HG02852 (cell line): ENCODE measurements around the gene TPT1.
"Not testable (repeated sequence)": the region's sequence is repeated elsewhere in the genome, so short reads cannot be mapped to it uniquely, and the experiment has no call there.

ENCODE experiments used
- ATAC-seq: cut with Tn5 transposase; IDR thresholded peaks from one replicate; pipeline ENCODE4 v1.9.1; 2021; ENCODE audit warnings: mild to moderate bottlenecking, moderate library complexity; ENCODE audit not compliant: unreplicated experiment

Gene TPT1

GRCh38 chr13:45368005-45368404 lies 27.0 kb upstream of the TPT1 start:
- ATAC-seq = no peak

- ATAC-seq = peak; percentile 97
Observed at GRCh38 chr13:45367358-45367757, 26.4 kb upstream of the TPT1 start.

- no peak for ATAC-seq
Observed at GRCh38 chr13:45365558-45365885, 24.5 kb upstream of the TPT1 start.

- ATAC-seq = no peak
Observed at GRCh38 chr13:45364876-45365557, 24.0 kb upstream of the TPT1 start.

- no peak for ATAC-seq
Observed at GRCh38 chr13:45362939-45363338, 22.0 kb upstream of the TPT1 start.

- ATAC-seq = no peak
Observed at GRCh38 chr13:45361596-45362206, 20.7 kb upstream of the TPT1 start.

- ATAC-seq = no peak
Observed at GRCh38 chr13:45356966-45357672, 16.1 kb upstream of the TPT1 start.

- ATAC-seq = no peak
Observed at GRCh38 chr13:45353895-45354294, 12.9 kb upstream of the TPT1 start.

- no peak for ATAC-seq
Observed at GRCh38 chr13:45352031-45352430, 11.0 kb upstream of the TPT1 start.

GRCh38 chr13:45350152-45350551 lies 9.2 kb upstream of the TPT1 start:
- ATAC-seq = no peak

GRCh38 chr13:45349438-45349837 lies 8.5 kb upstream of the TPT1 start:
- ATAC-seq = no peak

GRCh38 chr13:45344064-45344463 lies 3.1 kb upstream of the TPT1 start:
- ATAC-seq = not testable (repeated sequence)

GRCh38 chr13:45343102-45343501 lies 2.1 kb upstream of the TPT1 start:
- not testable (repeated sequence) for ATAC-seq

GRCh38 chr13:45342668-45343067 lies 1.7 kb upstream of the TPT1 start:
- not testable (repeated sequence) for ATAC-seq

- no peak for ATAC-seq
Observed at GRCh38 chr13:45341799-45342500, 967 bp upstream of the TPT1 start.

GRCh38 chr13:45340422-45341033 lies 455 bp downstream of the TPT1 start:
- ATAC-seq = peak; percentile 37

- ATAC-seq = no peak
Observed at GRCh38 chr13:45339867-45340266, 1.1 kb downstream of the TPT1 start.

GRCh38 chr13:45339399-45339798 lies 1.6 kb downstream of the TPT1 start:
- no peak for ATAC-seq

GRCh38 chr13:45337803-45338202 lies 3.2 kb downstream of the TPT1 start:
- no peak for ATAC-seq

- ATAC-seq = no peak
Observed at GRCh38 chr13:45337395-45337794, 3.6 kb downstream of the TPT1 start.
